ENCODE data around the gene MDC1. TPM values are rescaled to one million over a fixed set of nuclear protein-coding genes. Genes with fewer than 3 reads are reported as not detected.

Gene MDC1
- total and polyA plus RNA-seq, 2 of the 13 experiments (the other 11 are each of a cell fraction or from before 2014, with no cell fraction given) = 8.4 to 14.0 TPM

DNA sequence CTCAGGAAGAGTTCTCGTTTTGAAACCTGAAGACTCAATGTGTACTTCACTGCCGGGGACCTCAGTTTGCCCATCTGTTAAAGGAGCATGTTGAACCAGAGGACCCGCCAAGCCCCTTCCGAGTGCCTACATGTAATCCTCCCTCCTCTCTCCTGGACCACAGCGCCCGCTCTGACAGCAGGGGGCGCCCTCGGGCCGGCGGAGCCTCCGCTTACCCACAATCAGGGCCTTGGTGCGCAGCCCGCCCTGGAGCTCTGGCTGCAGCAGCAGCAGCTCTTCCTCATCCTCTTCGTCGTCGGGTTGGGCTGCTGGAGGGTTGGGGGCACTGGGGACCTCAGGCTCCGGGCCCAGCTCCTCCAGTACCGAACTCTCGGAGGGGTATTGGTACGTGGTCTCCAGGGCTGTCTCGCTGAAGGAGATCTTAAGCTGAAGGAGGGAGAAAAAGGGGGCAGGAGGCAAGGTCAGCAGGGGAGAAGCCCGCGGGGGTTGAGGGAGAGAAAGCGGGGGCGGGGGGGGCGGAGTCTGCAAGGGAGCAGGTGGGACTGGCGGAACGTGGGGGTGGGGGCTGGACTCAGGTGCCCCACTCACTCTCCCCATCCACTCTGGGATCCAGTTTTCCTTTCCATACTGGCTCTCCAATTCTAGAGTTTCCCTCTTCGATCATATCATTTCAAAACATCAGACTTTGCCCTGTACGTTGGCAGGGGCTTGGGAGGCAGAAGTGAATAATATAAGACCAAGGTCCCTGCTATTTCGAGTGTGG, 37.9 kb downstream of the MDC1 start (continued):
- TF ChIP-seq, protein P1, sequence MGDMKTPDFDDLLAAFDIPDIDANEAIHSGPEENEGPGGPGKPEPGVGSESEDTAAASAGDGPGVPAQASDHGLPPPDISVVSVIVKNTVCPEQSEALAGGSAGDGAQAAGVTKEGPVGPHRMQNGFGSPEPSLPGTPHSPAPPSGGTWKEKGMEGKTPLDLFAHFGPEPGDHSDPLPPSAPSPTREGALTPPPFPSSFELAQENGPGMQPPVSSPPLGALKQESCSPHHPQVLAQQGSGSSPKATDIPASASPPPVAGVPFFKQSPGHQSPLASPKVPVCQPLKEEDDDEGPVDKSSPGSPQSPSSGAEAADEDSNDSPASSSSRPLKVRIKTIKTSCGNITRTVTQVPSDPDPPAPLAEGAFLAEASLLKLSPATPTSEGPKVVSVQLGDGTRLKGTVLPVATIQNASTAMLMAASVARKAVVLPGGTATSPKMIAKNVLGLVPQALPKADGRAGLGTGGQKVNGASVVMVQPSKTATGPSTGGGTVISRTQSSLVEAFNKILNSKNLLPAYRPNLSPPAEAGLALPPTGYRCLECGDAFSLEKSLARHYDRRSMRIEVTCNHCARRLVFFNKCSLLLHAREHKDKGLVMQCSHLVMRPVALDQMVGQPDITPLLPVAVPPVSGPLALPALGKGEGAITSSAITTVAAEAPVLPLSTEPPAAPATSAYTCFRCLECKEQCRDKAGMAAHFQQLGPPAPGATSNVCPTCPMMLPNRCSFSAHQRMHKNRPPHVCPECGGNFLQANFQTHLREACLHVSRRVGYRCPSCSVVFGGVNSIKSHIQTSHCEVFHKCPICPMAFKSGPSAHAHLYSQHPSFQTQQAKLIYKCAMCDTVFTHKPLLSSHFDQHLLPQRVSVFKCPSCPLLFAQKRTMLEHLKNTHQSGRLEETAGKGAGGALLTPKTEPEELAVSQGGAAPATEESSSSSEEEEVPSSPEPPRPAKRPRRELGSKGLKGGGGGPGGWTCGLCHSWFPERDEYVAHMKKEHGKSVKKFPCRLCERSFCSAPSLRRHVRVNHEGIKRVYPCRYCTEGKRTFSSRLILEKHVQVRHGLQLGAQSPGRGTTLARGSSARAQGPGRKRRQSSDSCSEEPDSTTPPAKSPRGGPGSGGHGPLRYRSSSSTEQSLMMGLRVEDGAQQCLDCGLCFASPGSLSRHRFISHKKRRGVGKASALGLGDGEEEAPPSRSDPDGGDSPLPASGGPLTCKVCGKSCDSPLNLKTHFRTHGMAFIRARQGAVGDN (CRISPR knock-in tag; IDR thresholded peaks at IDR 0.05) = peak; percentile 94
- TF ChIP-seq ZNF776 (CRISPR knock-in tag; IDR thresholded peaks at IDR 0.05) (0 out of 2 replicates have a peak, but pooled peaks have one; percentile 61), ZNF274 (CRISPR knock-in tag; IDR thresholded peaks at IDR 0.05) (0 out of 2 replicates have a peak, but pooled peaks have one; percentile 34), CBFB (CRISPR knock-in tag; IDR thresholded peaks at IDR 0.05) (peak; percentile 85; the same call in 1 of the 2 replicates), ZNF883 (CRISPR knock-in tag; IDR thresholded peaks at IDR 0.05; ENCODE audit: not compliant biosample characterization) (peak; percentile 78), ZFX (CRISPR knock-in tag; IDR thresholded peaks at IDR 0.05; ENCODE audit: low read depth) (peak; percentile 83), TMF1 (CRISPR knock-in tag; IDR thresholded peaks at IDR 0.05; ENCODE audit: low read depth) (0 out of 2 replicates have a peak, but pooled peaks have one; percentile 56), MIER2 (CRISPR knock-in tag; IDR thresholded peaks at IDR 0.05) (peak; percentile 52; the same call in 1 of the 2 replicates), YEATS4 (CRISPR knock-in tag; IDR thresholded peaks at IDR 0.05; ENCODE audit: borderline replicate concordance) (no peak; the same call in 1 of the 2 replicates), EP300 (IDR thresholded peaks at IDR 0.05; ENCODE audit: low read depth in 2 of 2, low read length in 2 of 2) (0 out of 4 replicates have a peak, but pooled peaks of 1 of the 2 experiments have one; percentile 35), EP300 (CRISPR knock-in tag; IDR thresholded peaks at IDR 0.05; ENCODE audit: borderline replicate concordance) (no peak)
- TF ChIP-seq, protein P2, sequence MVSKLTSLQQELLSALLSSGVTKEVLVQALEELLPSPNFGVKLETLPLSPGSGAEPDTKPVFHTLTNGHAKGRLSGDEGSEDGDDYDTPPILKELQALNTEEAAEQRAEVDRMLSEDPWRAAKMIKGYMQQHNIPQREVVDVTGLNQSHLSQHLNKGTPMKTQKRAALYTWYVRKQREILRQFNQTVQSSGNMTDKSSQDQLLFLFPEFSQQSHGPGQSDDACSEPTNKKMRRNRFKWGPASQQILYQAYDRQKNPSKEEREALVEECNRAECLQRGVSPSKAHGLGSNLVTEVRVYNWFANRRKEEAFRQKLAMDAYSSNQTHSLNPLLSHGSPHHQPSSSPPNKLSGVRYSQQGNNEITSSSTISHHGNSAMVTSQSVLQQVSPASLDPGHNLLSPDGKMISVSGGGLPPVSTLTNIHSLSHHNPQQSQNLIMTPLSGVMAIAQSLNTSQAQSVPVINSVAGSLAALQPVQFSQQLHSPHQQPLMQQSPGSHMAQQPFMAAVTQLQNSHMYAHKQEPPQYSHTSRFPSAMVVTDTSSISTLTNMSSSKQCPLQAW (CRISPR knock-in tag; IDR thresholded peaks at IDR 0.05) = peak; percentile 89
- TF ChIP-seq, protein P3, sequence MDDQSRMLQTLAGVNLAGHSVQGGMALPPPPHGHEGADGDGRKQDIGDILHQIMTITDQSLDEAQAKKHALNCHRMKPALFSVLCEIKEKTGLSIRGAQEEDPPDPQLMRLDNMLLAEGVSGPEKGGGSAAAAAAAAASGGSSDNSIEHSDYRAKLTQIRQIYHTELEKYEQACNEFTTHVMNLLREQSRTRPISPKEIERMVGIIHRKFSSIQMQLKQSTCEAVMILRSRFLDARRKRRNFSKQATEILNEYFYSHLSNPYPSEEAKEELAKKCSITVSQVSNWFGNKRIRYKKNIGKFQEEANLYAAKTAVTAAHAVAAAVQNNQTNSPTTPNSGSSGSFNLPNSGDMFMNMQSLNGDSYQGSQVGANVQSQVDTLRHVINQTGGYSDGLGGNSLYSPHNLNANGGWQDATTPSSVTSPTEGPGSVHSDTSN (CRISPR knock-in tag; IDR thresholded peaks at IDR 0.05; ENCODE audit: borderline replicate concordance) = no peak
- TF ChIP-seq, protein P4, sequence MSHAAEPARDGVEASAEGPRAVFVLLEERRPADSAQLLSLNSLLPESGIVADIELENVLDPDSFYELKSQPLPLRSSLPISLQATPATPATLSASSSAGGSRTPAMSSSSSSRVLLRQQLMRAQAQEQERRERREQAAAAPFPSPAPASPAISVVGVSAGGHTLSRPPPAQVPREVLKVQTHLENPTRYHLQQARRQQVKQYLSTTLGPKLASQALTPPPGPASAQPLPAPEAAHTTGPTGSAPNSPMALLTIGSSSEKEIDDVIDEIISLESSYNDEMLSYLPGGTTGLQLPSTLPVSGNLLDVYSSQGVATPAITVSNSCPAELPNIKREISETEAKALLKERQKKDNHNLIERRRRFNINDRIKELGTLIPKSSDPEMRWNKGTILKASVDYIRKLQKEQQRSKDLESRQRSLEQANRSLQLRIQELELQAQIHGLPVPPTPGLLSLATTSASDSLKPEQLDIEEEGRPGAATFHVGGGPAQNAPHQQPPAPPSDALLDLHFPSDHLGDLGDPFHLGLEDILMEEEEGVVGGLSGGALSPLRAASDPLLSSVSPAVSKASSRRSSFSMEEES (CRISPR knock-in tag; IDR thresholded peaks at IDR 0.05) = peak; percentile 39; the same call in 1 of the 2 replicates
- TF ChIP-seq, protein P5, sequence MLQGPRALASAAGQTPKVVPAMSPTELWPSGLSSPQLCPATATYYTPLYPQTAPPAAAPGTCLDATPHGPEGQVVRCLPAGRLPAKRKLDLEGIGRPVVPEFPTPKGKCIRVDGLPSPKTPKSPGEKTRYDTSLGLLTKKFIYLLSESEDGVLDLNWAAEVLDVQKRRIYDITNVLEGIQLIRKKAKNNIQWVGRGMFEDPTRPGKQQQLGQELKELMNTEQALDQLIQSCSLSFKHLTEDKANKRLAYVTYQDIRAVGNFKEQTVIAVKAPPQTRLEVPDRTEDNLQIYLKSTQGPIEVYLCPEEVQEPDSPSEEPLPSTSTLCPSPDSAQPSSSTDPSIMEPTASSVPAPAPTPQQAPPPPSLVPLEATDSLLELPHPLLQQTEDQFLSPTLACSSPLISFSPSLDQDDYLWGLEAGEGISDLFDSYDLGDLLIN (CRISPR knock-in tag; IDR thresholded peaks at IDR 0.05; ENCODE audit: borderline replicate concordance) = no peak
- TF ChIP-seq, protein P6, sequence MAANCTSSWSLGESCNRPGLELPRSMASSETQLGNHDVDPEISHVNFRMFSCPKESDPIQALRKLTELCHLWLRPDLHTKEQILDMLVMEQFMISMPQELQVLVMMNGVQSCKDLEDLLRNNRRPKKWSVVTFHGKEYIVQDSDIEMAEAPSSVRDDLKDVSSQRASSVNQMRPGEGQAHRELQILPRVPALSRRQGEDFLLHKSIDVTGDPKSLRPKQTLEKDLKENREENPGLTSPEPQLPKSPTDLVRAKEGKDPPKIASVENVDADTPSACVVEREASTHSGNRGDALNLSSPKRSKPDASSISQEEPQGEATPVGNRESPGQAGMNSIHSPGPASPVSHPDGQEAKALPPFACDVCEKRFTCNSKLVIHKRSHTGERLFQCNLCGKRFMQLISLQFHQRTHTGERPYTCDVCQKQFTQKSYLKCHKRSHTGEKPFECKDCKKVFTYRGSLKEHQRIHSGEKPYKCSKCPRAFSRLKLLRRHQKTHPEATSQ (CRISPR knock-in tag; IDR thresholded peaks at IDR 0.05; ENCODE audit: borderline replicate concordance) = peak; percentile 71; the same call in 1 of the 2 replicates

Data from HepG2 (cell line).